GM19238 (cell line): ENCODE results near the gene HOXC5.

Experiments used
- DNase-seq: peaks from one replicate; pipeline ENCODE4 v3.0.0; 2011; ENCODE audit warnings: low spot score; ENCODE audit not compliant: insufficient read length

Gene HOXC5

DNA sequence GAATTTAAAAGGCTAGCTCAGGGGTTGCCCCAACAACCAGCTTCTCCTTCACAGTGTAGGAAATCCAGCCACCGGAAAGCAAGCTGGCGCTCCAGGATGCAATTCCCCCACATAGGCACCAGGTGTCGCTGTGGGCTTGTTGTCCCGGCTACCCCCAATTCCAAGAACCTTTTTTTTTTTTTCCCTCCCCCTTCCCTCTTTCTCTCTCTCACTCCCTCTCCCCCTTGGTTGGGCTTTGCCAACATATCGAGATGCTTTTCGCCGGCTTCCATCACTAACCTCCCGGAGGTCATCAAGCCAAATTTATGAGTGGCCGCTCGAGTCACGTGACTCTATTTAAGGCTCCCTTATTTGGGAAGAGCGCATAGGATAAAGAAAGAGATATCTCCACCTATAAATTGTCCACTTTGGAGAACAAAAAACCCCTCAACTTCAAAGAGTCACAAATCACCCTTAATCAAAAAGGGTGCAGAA lies at the start of gene HOXC5:
TSS of gene HOXC5 (plus strand) at position 424 of the 474 bp plus-strand sequence. CDS start 73 bp downstream, outside the sequence.
- DNase-seq: peak; percentile 66

- DNase-seq: no peak
Measured at GRCh38 chr12:53983568-53983949, 49.3 kb upstream of the HOXC5 start.

DNA sequence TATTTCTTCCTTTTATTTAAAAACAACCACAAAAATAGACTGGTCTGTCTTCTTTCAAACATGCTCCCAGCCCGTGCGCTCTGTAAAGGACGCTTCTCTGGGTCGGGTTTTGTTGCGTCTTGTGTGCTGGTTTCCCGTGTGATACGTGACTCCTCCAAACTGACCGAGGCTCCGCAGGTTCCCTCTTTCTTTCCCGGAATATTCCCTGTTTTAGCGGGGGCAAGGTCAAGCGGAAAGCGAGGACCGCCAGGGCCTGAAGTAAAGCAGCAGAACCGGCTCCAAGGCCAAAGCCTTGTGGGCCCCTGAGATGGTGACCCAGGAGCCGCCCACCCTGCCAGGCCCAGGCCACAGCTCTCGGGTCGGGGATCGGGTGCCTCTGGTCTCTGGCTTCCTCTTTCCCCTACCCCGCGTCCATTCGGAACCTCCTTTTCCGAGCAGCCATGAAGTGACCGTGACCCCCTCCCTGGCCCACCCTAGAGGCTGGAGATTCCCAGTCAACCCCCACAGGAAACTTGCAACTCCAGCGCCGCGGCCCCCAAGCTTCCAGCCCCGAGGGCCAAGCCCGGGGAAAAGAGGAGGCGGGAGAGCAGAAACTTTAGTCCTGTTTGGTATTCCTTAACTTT lies 48.8 kb upstream of the HOXC5 start:
- DNase-seq: no peak

GRCh38 chr12:53984901-53985691 lies 47.8 kb upstream of the HOXC5 start, which contains the start of gene HOXC10:
Gene HOXC10, plus strand, starts transcription at chr12:53985146. Its CDS starts 114 bp downstream, at chr12:53985260.
- DNase-seq: peak; percentile 73

- DNase-seq: no peak
Measured at GRCh38 chr12:53985692-53985993, 47.2 kb upstream of the HOXC5 start.

DNA sequence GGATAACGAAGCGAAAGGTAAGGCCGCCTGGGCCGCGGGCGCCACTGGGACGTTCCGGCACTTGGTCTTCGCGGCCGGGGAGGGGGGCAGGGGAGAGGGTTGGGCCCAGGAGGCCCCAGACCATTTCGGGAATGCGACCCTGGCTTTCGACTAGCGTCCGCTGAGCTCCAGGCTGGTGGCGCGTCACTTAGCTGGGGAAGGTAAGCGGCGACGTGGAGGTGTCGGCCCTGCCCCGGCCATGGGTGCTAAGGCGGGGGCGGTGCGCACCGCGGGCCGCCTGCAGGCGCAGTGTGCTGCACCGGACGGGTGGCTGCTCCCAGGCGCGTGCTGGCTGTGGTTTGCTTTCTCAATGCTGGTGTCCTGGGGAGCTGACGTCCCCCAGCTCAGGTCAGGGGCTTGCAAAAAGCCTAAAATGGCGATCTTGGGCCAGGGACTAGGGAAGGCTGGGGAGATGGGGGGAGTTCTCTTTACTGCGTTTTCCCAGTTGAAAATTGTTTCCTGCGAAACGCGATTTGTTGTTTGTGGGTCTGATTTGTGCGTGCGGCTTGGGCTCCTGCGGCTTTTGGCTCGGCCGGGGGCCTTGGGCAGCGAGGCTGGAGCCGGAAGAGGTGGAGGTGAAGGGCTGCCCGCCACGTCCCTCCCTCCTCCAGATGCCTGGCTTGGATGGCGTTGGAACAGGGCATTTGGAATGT lies 46.7 kb upstream of the HOXC5 start:
- no peak for DNase-seq

DNA sequence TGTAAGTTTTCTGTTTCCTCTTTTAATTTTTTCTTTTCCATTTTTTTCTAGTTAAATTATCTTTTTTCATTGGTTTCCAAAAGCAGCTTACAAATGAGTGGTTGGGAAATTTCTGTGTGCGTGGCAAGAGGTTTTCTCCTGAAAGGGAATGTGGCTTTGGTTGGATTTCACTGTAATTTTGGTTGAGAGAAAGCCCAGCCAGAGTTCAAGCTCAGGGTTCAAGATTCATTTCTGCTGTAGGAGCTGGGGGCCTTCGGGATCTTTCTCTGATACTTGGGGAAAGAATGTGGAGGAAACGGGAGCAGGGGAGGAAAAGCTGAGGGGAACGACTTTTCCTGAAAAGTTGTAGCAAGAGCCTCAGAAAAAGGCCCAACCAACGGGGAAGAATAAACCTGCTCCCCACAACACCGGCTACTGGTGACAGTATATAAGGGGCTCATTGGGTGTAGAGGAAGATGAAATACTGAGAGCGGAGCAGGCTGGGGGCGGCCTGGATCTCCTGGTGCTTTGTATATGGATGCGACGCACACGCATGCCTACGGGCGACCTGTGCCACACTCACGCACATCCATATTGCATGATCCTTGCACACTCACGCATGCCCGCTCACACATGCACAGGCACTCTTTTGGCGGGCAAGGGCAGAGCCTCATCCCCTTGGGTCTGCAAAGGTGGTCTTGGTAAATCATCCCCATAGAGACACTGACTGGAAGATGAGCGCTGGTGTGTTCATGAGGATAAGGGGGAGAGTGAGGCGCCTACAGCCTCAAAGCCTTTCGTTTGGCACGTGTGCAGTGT lies 46.0 kb upstream of the HOXC5 start:
- no peak for DNase-seq

- no peak for DNase-seq
Measured at GRCh38 chr12:53987787-53988230, 45.0 kb upstream of the HOXC5 start.

- no peak for DNase-seq
Measured at GRCh38 chr12:53988541-53989226, 44.2 kb upstream of the HOXC5 start.

DNA sequence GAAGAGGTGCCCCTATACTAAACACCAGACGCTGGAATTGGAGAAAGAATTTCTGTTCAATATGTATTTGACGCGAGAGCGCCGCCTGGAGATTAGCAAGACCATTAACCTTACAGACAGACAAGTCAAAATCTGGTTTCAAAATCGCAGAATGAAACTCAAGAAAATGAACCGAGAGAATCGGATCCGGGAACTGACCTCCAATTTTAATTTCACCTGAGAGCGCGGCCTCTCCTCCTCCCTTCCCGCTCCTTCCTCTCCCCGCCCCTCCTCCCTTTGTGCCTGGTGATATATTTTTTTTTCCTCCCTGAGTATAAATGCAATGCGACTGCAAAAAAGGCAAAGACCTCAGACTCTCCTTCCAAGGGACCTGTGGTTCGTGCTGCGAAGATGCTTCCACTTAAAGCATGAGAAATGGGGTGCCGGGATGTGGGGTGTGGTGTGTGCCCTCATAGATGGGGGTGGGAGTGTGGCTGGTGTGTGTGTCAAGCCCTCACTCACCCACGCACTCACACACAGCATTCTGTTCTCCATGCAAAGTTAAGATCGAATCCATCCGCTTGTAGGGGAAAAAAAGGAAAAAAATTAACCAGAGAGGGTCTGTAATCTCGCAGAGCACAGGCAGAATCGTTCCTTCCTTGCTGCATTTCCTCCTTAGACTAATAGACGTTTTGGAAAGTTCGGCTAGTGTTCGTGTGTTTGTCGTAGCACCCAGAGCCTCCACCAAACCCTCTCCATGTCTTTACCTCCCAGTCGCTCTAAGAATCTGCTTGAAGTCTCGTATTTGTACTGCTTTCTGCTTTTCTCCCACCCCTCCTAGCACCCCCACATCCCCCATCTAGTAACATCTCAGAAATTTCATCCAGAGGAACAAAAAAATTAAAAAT lies 43.4 kb upstream of the HOXC5 start:
- DNase-seq: peak; percentile 47

DNA sequence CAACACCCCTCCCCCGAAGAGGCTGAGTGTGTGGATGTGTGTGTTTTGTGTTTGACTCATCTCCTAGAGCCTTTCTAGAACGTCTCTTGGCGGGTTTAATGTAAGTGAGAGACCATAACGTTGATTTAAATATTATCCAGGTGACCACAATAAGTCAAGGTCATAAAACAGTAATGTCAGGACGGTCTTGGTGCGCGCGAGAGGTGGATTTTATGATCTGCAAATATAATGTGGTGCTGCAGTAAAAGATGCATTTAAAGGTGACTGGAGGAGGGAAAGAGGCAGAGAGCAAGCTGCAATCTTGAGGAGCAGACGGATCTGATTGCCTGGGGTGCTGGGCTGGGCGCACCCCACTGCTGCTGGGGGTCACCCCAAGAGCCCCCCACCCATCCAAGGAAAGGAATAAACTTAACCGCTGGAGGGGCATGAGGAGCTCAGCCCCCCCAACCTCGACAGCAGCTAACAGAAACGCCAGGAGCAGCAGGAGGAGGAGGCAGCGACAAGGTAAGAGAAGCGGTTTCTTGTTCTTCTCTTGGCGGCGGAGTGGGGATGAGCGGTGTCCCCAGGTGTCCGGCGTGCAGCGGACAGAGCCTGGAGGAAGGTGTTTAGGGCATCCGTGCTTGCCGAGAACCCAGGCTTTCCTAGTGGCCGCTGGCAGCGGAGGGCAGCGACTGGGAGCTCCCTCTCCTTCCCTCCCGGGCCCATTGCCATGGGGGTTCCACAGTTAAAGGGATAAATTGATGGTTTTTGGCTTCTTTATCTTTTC lies 42.4 kb upstream of the HOXC5 start:
- DNase-seq: no peak

DNA sequence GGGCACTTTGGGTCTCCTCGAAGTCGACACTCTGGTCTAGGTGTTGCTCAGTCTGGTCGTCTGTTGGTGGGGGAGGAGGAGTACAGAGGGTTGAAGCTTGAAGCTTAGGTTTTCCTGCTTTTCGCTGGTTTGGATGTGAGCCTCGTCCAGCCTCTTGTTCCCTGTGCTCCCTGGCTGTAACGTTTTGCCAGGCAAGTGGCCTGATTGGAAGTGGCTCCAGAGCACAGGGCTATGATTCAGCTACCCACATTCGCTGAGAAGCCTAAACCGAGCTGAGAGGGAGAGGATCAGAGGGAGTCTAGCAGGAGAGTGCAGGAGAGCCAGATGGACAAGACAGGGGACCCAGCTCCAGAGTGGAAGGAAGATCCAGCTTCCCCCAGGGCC lies 41.8 kb upstream of the HOXC5 start:
- no peak for DNase-seq

DNA sequence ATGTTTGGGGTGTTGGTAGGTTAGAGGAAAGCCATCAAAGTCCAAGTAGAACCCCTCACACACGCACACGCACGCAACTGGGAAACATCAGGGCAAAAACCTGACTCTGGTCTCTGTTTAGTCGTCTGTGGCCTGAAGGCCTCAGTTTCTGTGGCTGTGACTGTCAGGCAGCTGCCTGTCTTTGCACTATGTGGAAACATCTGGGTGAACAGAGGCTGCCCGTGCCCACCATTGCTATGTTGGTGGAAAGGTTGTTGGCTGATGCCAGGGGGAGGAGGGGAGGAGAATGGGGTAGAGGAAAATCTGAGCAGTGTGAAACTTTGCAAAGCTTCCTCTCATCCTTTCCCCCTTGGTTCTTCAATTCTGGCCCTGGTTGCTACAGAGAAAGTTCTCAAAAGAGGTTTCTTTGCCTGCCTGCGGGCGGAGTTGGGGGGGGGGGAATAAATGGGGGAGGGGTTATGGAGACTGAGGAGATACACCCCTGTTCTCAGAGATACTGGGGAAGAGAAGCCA lies 40.4 kb upstream of the HOXC5 start:
- DNase-seq: no peak

DNA sequence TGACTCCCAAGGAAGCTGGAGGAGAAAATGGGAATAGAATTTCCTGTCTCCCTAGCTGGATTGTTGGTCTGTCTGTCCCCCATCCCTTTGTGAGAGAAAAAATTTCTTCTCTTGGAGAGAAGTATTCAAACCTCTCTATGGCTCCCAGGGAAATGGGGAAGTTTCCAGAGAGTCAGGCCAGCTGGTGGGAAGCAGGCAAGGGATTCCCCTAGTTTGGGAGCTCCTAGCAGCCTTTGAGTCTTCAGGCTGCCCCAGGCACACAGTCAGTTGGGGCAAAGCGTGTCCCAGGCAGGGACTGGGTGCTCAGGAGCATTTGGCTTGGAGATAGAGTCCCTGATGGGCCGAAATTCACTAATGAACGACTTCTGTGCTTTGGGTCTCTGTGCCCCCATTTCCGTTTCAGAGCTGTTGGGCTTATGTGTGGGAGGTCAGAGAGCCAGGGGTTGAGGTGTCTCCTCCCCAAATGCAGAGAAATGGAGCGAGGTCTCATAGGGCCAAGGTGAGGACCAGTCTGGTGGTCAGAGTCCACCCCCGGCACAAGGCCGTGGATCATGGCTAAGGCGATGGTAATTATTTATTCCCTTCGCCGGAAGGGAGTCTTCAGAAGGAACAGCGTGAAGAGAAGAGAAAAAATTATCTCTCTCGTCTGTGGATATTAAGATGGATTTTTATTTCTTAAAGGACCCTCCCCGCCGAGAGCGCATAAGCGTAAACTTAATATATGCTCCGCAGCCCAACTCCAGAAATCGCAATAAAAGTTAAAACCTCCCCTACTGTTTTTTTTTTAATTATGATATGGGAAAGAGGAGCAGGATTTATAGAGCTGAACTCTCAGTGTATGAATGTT lies 39.5 kb upstream of the HOXC5 start:
- DNase-seq: no peak

GRCh38 chr12:53994009-53994263 lies 38.9 kb upstream of the HOXC5 start:
- DNase-seq: no peak

- DNase-seq: no peak
Measured at GRCh38 chr12:53994264-53995001, 38.4 kb upstream of the HOXC5 start.

- DNase-seq: no peak
Measured at GRCh38 chr12:53995002-53995377, 37.9 kb upstream of the HOXC5 start.
